Upper lobe of left lung (tissue), 4 donors: ENCODE results near the gene CHRNG.

ENCODE experiments used
- CTCF ChIP-seq, 6 experiments: fragments of 450-650 bp in 4 of 6; fragments of 200-600 bp in 2 of 6; sonication (generic) in 2 of 6; IDR thresholded peaks; one replicate each; pipeline ENCODE4 v1.5.1; 2016 to 2019; ENCODE audit warnings: antibody characterized with exemption in 6 of 6
- POLR2AphosphoS5 ChIP-seq, 2 donors: sonication (generic); formaldehyde crosslinking; IDR thresholded peaks; one replicate each; pipeline ENCODE4 v1.5.1; 2017; ENCODE audit warnings: antibody characterized with exemption in 2 of 2

GRCh38 chr2:232496501-232497270 lies 42.8 kb upstream of the CHRNG start:
- TF ChIP-seq CTCF (IDR thresholded peaks at IDR 0.05) (no peak), POLR2AphosphoS5 (IDR thresholded peaks at IDR 0.05) (no peak)
